GM18502 (cell line): Measurements from ENCODE around the gene ITIH6.
"Not testable (repeated sequence)": the region's sequence is repeated elsewhere in the genome, so short reads cannot be mapped to it uniquely, and the experiment has no call there.

ENCODE experiments used
- ATAC-seq: cut with Tn5 transposase; IDR thresholded peaks from one replicate; pipeline ENCODE4 v1.9.1; 2021; ENCODE audit warnings: mild to moderate bottlenecking; ENCODE audit not compliant: unreplicated experiment, poor library complexity

Gene ITIH6, protein sequence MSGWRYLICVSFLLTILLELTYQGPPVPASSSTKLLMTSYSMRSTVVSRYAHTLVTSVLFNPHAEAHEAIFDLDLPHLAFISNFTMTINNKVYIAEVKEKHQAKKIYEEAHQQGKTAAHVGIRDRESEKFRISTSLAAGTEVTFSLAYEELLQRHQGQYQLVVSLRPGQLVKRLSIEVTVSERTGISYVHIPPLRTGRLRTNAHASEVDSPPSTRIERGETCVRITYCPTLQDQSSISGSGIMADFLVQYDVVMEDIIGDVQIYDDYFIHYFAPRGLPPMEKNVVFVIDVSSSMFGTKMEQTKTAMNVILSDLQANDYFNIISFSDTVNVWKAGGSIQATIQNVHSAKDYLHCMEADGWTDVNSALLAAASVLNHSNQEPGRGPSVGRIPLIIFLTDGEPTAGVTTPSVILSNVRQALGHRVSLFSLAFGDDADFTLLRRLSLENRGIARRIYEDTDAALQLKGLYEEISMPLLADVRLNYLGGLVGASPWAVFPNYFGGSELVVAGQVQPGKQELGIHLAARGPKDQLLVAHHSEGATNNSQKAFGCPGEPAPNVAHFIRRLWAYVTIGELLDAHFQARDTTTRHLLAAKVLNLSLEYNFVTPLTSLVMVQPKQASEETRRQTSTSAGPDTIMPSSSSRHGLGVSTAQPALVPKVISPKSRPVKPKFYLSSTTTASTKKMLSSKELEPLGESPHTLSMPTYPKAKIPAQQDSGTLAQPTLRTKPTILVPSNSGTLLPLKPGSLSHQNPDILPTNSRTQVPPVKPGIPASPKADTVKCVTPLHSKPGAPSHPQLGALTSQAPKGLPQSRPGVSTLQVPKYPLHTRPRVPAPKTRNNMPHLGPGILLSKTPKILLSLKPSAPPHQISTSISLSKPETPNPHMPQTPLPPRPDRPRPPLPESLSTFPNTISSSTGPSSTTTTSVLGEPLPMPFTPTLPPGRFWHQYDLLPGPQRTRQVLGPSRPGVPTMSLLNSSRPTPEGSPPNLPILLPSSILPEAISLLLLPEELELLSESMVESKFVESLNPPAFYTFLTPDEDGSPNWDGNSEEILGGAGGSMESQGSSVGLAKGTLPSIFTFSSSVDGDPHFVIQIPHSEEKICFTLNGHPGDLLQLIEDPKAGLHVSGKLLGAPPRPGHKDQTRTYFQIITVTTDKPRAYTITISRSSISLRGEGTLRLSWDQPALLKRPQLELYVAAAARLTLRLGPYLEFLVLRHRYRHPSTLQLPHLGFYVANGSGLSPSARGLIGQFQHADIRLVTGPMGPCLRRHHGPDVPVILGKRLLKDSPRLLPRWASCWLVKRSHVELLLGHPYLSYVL

GRCh38 chrX:54798137-54798536, at the start of gene ITIH6:
TSS of gene ITIH6 (minus strand) at chrX:54798255. CDS start at chrX:54798210, 45 bp downstream.
- ATAC-seq = no peak

- not testable (repeated sequence) for ATAC-seq
Observed at GRCh38 chrX:54847700-54848099, 49.6 kb upstream of the ITIH6 start.

DNA sequence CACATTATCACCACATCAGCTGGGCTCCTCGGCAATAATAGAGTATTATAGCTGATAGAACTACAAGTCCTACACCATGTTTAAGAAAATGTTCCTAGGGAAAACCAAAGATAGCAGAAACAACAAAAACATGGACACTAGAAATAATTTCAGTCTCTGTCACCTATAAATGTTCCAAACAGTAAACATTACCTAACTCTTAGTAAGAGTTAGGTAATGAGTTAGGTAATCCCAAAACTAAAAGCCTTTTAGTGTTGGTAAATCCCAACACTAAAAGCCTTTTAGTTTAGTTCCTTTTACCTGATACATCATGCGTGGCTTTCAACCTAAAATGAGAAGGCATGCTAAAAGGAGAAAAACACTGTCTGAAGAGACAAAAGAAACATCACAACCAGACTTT, 45.0 kb upstream of the ITIH6 start:
- no peak for ATAC-seq

DNA sequence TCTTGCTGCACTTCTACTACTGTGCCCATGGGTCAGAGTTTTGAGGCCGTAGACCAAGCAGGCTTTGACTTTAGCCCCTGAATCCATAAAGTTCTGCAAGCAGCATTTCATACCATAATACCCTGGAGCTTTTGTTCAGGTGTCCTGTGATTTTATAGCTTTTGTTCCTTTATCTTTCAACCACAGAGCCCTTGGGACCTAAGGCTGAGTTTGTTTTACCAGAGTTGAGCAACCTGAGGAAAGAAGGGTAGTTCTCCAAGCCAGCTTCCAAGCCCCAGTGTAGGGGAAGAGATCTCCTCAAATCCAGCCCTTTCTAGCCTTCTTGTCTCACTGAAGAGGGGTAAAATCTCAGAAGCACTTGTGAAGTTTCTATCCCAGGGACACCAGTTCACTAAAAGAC, 44.6 kb upstream of the ITIH6 start:
- ATAC-seq = no peak

DNA sequence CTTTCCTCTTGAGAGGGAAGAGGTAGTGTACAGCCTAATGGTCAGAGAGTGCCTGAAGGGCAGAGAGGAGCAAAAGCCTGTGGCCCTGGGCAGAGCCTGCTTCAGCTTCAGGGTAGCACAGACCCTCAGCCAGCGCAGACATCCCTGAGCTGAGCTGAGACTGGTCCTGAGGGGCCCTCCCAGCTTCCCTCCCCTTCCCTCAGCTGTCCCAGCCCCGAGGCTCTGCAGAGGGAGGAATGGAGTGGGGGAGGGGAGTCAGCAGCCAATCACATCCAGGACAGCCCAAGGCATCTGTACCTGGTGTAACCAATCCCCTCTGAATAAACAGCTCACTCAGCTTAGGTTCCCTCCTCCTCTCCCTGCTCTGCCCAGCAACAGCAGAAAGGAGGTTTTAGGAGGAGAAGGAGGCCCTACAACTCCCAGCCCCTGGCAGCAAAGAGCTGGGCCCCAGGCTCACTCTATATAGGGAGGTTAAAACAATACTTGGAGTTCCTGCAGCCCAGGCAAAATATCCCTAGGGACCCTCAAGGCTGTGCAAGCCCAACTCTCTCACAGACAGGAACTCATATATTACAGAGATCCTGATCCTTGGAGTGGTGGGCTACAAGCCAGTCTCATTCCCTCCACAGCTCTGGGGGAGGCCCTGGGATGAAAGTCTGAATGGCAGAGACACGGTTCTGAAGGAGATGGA, 43.3 kb upstream of the ITIH6 start:
- ATAC-seq = not testable (repeated sequence)

- ATAC-seq = no peak
Observed at GRCh38 chrX:54838583-54838982, 40.5 kb upstream of the ITIH6 start.

DNA sequence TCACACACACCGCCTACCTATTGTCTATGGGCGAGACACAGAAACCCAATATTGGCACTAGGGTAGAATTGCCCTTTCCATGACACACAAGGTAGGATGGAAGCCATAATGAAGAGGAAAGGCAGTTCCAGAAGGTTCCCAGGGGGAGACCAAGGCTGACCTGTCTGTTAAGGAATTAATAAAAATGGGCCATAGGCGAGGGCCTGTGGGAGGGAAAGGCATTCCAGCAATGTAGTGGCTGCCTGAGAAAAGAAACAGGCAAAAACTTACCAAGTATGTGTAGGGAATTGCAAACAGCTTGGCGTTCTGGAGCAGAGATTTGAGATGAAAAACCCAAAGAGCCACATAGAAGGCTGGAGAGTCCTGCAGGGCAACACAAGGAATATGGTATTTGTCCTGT, 28.5 kb upstream of the ITIH6 start:
- no peak for ATAC-seq

DNA sequence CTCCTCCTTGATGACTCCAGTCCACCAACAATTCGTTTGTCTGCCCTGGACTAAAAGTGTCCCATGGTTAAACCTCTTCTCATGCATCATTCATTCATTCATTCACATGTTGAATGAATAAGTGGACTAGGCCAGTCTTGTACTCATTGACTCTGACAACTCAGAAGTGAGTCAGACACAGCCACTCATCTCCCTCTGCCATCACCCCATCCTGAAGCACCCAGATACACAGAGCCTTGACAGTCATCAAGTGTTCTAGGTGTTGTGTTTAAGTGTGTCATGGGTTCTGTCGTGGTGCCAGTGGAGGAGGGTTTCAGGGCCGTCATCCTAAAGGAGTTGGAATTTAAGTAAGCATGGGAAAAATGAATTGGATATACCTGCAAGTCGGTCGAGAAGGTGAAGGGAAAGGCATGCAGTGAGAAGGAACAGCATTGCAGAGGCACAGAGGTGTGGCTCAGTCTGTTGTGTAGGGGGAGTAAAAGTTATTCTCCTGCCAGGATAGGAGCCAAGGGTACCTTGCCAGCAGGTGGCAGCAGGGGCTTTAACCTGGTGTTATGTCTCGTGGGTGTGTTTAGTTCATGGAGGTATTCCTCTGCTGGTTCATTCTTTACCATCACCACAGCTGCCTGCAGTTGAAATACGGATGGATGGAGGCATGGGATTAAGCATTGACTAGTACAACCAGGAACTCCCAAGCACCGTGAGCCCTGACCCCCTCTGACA, 27.8 kb upstream of the ITIH6 start:
- no peak for ATAC-seq

- no peak for ATAC-seq
Observed at GRCh38 chrX:54824722-54825121, 26.7 kb upstream of the ITIH6 start.

DNA sequence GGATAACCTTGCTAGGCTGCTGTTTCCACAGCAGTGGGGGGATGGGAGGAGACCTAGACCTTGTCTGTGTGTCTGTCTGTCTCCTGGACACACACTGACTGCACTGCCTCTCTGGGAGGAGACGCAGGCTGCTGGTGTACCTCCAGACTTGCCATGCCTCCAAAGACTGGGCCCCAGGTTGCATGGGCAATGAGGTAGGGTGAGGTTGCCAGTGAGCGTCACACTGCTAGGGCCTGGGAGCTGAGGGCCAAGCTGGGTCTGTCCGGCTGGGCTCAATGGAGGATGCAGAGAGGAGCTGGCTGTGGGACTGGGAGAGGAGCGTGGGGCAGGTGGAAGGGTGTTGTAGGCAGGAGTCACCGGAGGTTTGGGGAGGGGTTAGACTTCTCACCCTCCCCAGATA, 26.1 kb upstream of the ITIH6 start:
- no peak for ATAC-seq

- no peak for ATAC-seq
Observed at GRCh38 chrX:54821310-54821709, 23.3 kb upstream of the ITIH6 start.

DNA sequence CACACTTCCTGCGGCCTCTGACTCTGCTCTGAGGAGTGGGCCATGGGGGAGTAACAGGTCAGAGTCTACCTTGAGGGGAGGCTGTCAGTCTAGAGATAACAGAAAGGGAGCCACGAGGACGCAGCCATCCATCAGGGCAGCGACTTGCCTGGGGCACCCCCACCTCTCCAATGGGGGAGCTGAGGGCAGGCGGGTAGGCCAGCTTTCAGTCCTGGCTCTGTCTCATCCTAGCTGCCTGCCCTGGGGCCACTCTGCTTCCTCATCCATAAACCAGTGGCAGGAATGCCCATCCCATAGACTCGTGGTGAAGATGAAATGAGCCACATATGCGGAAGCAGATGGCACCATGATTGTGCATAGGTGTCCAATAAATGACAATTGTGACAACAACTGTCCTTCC, 22.7 kb upstream of the ITIH6 start:
- ATAC-seq = no peak

GRCh38 chrX:54819201-54819600, 21.1 kb upstream of the ITIH6 start:
- no peak for ATAC-seq

DNA sequence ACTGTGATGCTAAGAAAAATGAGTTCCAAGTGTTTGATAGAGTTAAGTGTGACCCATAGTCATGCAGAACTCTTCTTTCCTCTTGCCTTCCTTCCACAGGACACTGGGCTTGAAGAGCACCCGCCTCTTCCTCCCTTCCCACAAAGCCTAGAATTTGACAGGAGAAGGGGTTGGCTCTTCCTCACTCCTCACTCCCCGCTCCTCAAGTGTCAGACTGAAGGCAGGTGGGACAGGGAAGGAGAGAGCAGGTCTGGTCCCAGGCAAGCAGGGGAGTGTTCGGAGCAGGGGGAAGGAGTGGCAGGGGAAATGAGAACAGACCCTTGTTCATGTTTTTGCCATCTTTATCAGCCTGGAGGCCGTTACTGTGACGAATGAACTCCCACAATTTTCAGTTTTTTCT, 20.2 kb upstream of the ITIH6 start:
- no peak for ATAC-seq

DNA sequence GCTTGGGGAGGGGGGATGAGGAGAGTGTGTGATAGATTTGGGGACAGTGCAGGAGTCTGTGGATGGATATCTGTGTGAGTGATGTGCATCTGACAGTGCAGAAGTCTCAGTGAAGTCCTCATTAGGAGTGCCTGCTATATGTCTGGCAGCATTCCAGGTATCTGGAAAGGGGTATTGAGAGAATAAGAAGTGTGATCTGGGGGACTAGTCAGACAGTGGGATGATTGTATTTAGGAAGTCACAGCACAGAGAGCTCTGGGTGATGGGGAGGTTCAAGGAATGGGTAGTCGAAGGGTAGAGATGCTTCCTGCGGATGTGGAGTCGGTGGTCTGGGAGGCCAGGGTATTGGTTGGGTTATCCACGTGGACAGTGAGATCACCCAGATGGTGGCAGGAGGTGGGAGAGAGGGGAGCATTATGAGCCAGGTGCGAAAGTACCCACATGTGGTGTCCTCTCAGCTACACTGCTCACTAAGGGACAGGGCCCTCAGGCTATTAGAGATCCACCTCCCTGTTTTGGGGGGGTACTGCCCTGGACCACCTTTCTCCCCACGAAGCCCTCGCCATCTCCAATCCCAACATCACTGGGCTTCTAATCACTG, 19.3 kb upstream of the ITIH6 start:
- ATAC-seq = no peak

DNA sequence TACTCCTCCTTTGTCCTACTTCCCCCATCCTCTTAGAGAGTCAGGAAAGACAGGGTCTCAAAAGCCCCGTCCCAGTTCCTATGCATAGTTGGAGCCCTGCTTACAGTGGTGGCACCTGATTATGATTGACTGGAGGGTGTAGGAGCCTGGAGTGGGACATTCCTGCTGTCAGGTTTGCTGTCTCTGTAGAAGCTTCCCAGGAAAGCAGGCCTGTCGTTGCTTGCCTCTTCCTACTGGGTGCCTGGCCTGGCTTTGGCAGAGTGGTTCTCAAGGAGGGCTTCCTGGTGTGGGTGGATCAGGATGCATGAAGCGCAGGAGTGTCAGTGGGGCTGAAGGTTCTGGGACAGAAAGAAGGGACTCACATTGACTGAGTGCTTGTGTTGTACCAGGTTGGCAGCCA, 14.3 kb upstream of the ITIH6 start:
- no peak for ATAC-seq

DNA sequence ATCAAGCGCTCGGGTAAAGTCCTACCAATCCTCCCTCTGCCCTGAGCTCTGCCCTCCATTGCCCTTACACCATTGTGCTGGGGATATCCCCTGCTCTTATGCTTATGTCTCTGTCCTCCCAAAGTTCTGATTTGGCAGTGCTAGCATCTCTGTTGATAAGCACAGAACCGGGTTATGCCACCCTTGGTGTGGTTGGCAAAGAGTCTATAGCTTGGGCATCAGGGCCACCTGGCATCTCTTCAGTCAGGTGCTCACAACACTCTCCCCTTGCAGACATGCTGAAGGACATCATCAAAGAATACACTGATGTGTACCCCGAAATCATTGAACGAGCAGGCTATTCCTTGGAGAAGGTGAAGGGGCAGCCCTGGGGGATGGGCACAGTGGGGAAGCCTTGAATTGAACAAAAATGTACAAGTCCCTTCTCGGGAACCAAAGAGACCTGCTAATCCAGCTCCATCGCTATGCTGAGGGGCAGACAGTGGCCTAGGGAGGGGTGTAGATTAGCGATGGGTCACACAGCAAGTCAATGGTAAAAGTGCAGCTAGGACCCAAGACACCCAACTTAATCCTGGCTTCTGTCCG, 13.3 kb upstream of the ITIH6 start:
- no peak for ATAC-seq

DNA sequence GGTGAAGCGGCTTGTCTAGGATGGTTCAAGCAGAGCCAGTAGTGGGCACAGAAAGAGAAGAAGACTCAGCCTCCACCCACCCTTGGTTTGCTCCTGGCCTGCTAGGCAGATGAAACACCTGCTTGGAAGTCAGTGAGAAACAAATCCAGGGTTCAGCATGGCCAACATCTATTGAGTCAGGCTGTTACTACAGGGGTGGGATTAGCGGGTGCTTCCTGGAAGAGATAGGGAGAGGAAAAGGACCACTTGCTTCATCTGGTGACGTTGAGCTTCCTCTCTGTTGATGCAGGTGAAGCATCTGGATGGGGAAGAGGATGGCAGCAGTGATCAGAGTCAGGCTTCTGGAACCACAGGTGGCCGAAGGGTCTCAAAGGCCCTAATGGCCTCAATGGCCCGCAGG, 12.5 kb upstream of the ITIH6 start:
- ATAC-seq = no peak
